LNCaP clone FGC (cell line): ENCODE results near the gene GTSE1.

Source experiments
- DNase-seq: peaks from one replicate; pipeline ENCODE4 v3.0.0-alpha.2; 2011; ENCODE audit warnings: low read depth
- H3K4me3 ChIP-seq: 2 replicates; pipeline ENCODE4 v1.5.1; 2011; ENCODE audit warnings: mild to moderate bottlenecking, low read depth, low read length, control low read depth
- CTCF ChIP-seq: IDR thresholded peaks from 2 replicates; pipeline ENCODE4 v1.5.1; 2012; ENCODE audit warnings: mild to moderate bottlenecking; ENCODE audit not compliant: control insufficient read depth, insufficient read depth; ENCODE audit errors: extremely low read depth

GTSE1 gene

GRCh38 chr22:46338636-46339035, 42.0 kb downstream of the GTSE1 start:
- H3K4me3 ChIP-seq: no peak overlapping the region
- no peak for TF ChIP-seq CTCF
- no peak for DNase-seq

DNA sequence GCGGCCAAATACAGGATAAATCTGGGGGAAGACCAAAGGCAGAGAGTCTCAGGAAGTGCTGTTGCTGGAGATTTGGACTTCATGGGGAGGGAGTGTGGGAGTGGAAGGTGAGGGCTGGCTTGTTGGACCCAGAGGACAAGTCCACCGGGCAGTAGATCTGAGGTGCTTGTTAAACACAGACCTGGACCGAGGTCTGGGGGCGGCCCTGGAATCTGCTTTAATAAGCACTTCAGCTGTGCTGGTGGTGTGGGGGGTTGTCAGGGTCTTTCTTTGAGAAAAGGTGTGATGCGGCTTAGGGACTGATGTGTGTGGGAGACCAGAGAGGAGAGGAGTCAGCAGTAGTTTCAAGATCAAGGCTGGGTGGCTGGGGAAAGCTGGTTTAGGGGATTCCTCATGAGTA, 43.3 kb downstream of the GTSE1 start:
- no peak for TF ChIP-seq CTCF
- DNase-seq: no peak
- no peak overlapping the region for H3K4me3 ChIP-seq

- no peak for DNase-seq
- no peak for TF ChIP-seq CTCF
- H3K4me3 ChIP-seq: no peak overlapping the region
Observed at GRCh38 chr22:46340676-46341075, 44.0 kb downstream of the GTSE1 start.

GRCh38 chr22:46346680-46347405, 50.2 kb downstream of the GTSE1 start:
- no peak for TF ChIP-seq CTCF
- no peak for DNase-seq
- no peak overlapping the region for H3K4me3 ChIP-seq

DNA sequence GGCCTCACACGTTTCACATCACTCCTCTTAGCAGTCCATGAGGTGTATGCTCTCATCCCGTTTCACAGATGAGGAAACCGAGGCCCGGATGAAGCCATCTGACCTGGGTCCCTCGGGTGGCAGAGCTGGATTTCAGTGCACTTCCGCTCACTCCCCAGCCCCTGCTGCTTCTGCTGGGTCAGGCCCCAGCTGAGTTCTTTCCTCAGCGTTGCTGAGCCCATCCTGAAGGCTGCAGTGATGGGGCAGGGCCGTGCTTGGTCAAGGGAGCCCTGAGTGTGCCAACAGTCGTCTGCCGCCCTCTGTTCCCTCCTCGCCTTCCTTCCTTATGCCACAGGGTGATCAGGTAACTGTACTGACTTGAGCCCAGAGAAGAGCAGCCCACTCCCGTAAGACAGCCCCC, 51.0 kb downstream of the GTSE1 start:
- DNase-seq: no peak
- no peak for TF ChIP-seq CTCF

GRCh38 chr22:46348099-46348695, 51.5 kb downstream of the GTSE1 start:
- TF ChIP-seq CTCF: no peak
- DNase-seq: no peak
- H3K4me3 ChIP-seq: no peak overlapping the region

More for the DNA sequence above, 51.0 kb downstream of the GTSE1 start:
- no peak overlapping the region for H3K4me3 ChIP-seq

GRCh38 chr22:46349238-46349637, 52.6 kb downstream of the GTSE1 start:
- TF ChIP-seq CTCF: no peak
- H3K4me3 ChIP-seq: no peak overlapping the region
- DNase-seq: no peak
